ENCODE measurements around the gene RNU5D-1. TPM values are rescaled to one million over a fixed set of nuclear protein-coding genes. Genes with fewer than 3 reads are reported as not detected.

Gene RNU5D-1
- total RNA-seq, 1 experiment from 2014 or later: not detected

- Mint-ChIP-seq H3K4me3 (no peak overlapping the region), H3K36me3 (no peaks in the 10 kb centered on the region), H3K27me3 (ENCODE audit: low read depth) (no peaks in the 10 kb centered on the region), H3K9me3 (peaks cover 3% of the 10 kb centered on the region; the same call in 1 of the 2 replicates), H3K27ac (no peak overlapping the region), H3K4me1 (peaks cover 11% of the 10 kb centered on the region)
- DNase-seq (ENCODE audit: low spot score) (no peak), ATAC-seq (no peak)
- ChIA-PET CTCF (no interaction called here), POLR2A (no interaction called here)
- TF ChIP-seq ZBTB43 (CRISPR knock-in tag; IDR thresholded peaks at IDR 0.05): no peak
- no peak for TF ChIP-seq ZNF532 (CRISPR knock-in tag; IDR thresholded peaks at IDR 0.05; ENCODE audit: borderline replicate concordance)
- TF ChIP-seq RORB (CRISPR knock-in tag; IDR thresholded peaks at IDR 0.05): no peak
- no peak for TF ChIP-seq GABPB1 (CRISPR knock-in tag; IDR thresholded peaks at IDR 0.05)
- no peak for TF ChIP-seq PRRX2 (CRISPR knock-in tag; IDR thresholded peaks at IDR 0.05)
- no peak for TF ChIP-seq ETV6 (CRISPR knock-in tag; IDR thresholded peaks at IDR 0.05)
- no peak for TF ChIP-seq HMGXB4 (CRISPR knock-in tag; IDR thresholded peaks at IDR 0.05)
- TF ChIP-seq NFYB (CRISPR knock-in tag; conservative IDR thresholded peaks at IDR 0.05; ENCODE audit: low read depth): no peak
- no peak for TF ChIP-seq MAX (CRISPR knock-in tag; IDR thresholded peaks at IDR 0.05)
- TF ChIP-seq NFE2L1 (CRISPR knock-in tag; IDR thresholded peaks at IDR 0.05): no peak
- TF ChIP-seq SMAD4 (CRISPR knock-in tag; IDR thresholded peaks at IDR 0.05): no peak
- no peak for TF ChIP-seq NFATC4 (CRISPR knock-in tag; IDR thresholded peaks at IDR 0.05)
- TF ChIP-seq EMX1 (CRISPR knock-in tag; IDR thresholded peaks at IDR 0.05): no peak
- no peak for TF ChIP-seq E2F4 (CRISPR knock-in tag; IDR thresholded peaks at IDR 0.05; ENCODE audit: borderline replicate concordance, low read depth)
- no peak for TF ChIP-seq MLX (CRISPR knock-in tag; IDR thresholded peaks at IDR 0.05)
Observed at GRCh38 chr1:44724955-44725698, 5.8 kb downstream of the RNU5D-1 start.
